ENCODE measurements around the gene NFIC. TPM values are rescaled to one million over a fixed set of nuclear protein-coding genes. Genes with fewer than 3 reads are reported as not detected.
"Not testable (repeated sequence)": the region's sequence is repeated elsewhere in the genome, so short reads cannot be mapped to it uniquely, and the experiment has no call there.

NFIC gene
- total RNA-seq, 2 experiments from 2014 or later = 1.5 to 1.7 TPM

DNA sequence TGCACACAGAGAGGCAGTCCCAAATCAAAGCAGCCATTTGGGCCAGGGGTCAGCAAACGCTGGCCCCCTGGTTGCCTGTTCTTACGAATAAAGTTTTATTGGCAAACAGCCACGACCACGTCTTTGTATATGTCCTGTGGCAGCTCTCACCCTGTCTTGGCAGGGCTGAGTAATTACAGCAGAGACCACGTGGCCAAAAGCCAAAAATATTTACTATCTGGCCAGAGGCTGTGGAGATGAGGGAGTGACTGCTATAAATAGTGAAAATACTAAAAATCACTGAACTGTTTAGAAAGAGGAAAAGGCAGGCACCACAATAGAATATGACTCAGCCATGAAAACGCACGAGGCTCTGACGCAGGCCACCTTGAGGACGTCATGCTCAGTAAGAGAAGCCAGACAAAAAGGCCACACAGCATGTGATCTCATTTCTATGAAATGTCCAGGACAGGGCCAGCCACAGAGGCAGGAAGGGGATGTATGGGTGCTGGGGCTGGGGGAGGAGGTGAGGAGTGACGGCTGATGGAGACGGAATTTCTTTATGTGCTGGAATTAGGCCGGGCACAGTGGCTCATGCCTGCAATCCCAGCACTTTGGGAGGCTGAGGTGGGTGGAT, 84.5 kb downstream of the NFIC start:
- Histone ChIP-seq H3K4me2 (ENCODE audit: low read length) (no peak overlapping the region), H4K20me1 (ENCODE audit: insufficient read depth, low read length) (no peaks in the 10 kb centered on the region), H3K27ac (ENCODE audit: low read depth, low read length, poor library complexity, severe bottlenecking) (no peak overlapping the region), H3K79me2 (ENCODE audit: insufficient read depth, low read depth, low read length) (no peaks in the 10 kb centered on the region), H3K9me2 (ENCODE audit: insufficient read depth, low read length) (no peaks in the 10 kb centered on the region), H2AFZ (ENCODE audit: low read length) (no peak overlapping the region), H3K36me3 (ENCODE audit: insufficient read depth, low read length) (no peaks in the 10 kb centered on the region), H3K4me3 (ENCODE audit: low read depth, low read length, poor library complexity, severe bottlenecking) (no peak overlapping the region), H3K9me3 (ENCODE audit: low read length) (no peaks in the 10 kb centered on the region), H3K4me1 (ENCODE audit: insufficient read depth, low read length, poor library complexity, severe bottlenecking) (no peaks in the 10 kb centered on the region)
- intact Hi-C loops (cut with micrococcal nuclease; ENCODE audit: unreplicated experiment) = no loop called here
- CTCF ChIA-PET (ENCODE audit: unreplicated experiment) = no interaction called here
- TF ChIP-seq, protein P1, sequence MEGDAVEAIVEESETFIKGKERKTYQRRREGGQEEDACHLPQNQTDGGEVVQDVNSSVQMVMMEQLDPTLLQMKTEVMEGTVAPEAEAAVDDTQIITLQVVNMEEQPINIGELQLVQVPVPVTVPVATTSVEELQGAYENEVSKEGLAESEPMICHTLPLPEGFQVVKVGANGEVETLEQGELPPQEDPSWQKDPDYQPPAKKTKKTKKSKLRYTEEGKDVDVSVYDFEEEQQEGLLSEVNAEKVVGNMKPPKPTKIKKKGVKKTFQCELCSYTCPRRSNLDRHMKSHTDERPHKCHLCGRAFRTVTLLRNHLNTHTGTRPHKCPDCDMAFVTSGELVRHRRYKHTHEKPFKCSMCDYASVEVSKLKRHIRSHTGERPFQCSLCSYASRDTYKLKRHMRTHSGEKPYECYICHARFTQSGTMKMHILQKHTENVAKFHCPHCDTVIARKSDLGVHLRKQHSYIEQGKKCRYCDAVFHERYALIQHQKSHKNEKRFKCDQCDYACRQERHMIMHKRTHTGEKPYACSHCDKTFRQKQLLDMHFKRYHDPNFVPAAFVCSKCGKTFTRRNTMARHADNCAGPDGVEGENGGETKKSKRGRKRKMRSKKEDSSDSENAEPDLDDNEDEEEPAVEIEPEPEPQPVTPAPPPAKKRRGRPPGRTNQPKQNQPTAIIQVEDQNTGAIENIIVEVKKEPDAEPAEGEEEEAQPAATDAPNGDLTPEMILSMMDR (conservative IDR thresholded peaks at IDR 0.05; ENCODE audit: low read length) = no peak
- no peak for TF ChIP-seq EZH2phosphoT487 (IDR thresholded peaks at IDR 0.05; ENCODE audit: borderline replicate concordance, low read depth, low read length)
- no TSS peak for BruUV-seq (replicated peaks)
- POLR2A ChIA-PET = no interaction called here
- no peak for DNase-seq (ENCODE audit: low spot score)

DNA sequence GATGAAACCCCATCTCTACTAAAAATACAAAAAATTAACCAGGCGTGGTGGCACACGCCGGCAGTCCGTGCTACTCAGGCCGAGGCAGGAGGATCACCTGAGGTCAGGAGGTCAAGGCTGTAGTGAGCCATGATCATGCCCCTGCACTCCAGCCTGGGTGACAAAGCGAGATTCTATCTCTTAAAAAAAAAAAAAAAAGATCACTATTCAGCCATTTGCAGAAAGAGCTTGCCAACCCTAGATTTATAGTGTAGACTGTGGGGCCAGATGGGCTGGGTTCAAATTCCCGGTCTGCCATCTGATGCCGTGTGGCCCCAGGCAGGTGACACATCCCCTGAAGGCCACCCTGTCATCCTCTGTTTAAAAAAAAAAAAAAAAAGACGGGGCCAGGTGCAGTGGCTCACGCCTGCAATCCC, 85.1 kb downstream of the NFIC start:
- ChIA-PET POLR2A (interaction anchor here (0.7 kb wide), 1 partner anchor 180 kb away, joined by 3 read pairs; no protein-coding TSS in a partner anchor), CTCF (ENCODE audit: unreplicated experiment) (no interaction called here)
- no peaks in the 10 kb centered on the region for H3K79me2 ChIP-seq (ENCODE audit: insufficient read depth, low read depth, low read length)
- no peak overlapping the region for H3K4me3 ChIP-seq (ENCODE audit: low read depth, low read length, poor library complexity, severe bottlenecking)
- intact Hi-C loops (cut with micrococcal nuclease; ENCODE audit: unreplicated experiment) = no loop called here
- TF ChIP-seq EZH2phosphoT487 (IDR thresholded peaks at IDR 0.05; ENCODE audit: borderline replicate concordance, low read depth, low read length) = no peak
- TF ChIP-seq, protein P1 (conservative IDR thresholded peaks at IDR 0.05; ENCODE audit: low read length) = no peak
- no peak overlapping the region for H2AFZ ChIP-seq (ENCODE audit: low read length)
- no peaks in the 10 kb centered on the region for H4K20me1 ChIP-seq (ENCODE audit: insufficient read depth, low read length)
- H3K36me3 ChIP-seq (ENCODE audit: insufficient read depth, low read length) = no peaks in the 10 kb centered on the region
- BruUV-seq (replicated peaks) = no TSS peak
- H3K4me1 ChIP-seq (ENCODE audit: insufficient read depth, low read length, poor library complexity, severe bottlenecking) = no peaks in the 10 kb centered on the region
- no peak for DNase-seq (ENCODE audit: low spot score)
- no peak overlapping the region for H3K27ac ChIP-seq (ENCODE audit: low read depth, low read length, poor library complexity, severe bottlenecking)
- H3K4me2 ChIP-seq (ENCODE audit: low read length) = no peak overlapping the region
- H3K9me2 ChIP-seq (ENCODE audit: insufficient read depth, low read length) = no peaks in the 10 kb centered on the region
- no peaks in the 10 kb centered on the region for H3K9me3 ChIP-seq (ENCODE audit: low read length)

DNA sequence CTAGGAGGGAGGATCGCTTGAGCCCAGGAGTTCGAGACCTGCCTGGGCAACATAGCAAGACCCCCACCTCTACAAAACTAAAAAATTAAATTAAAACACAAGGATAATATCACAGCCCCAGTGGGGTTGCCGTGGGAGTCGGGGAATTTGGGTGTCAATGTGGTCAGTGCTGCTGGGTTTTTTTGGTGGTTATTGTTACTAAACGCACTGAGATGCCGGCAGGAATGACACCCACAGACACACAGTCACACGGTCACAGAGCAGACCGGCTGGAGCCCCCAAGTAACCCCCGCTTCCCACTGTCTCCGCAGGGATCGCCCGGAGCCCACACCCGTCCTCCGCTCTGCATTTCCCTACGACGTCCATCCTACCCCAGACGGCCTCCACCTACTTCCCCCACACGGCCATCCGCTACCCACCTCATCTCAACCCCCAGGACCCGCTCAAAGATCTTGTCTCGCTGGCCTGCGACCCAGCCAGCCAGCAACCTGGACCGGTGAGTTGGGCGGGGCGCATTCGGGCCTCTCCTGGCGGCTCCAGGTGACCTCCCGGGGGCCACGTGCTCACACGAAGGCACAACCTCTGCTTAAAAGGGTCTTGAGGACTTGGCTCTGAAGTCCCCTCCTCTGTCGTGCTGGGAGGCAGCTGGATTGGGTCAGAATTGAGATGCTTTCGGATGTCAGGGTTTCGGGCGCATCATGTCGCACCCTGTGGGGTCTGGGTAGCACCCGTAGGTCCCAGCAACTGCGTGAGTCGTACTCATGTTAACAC, 86.0 kb downstream of the NFIC start:
- ChIA-PET CTCF (ENCODE audit: unreplicated experiment) (no interaction called here), POLR2A (no interaction called here)
- H3K9me3 ChIP-seq (ENCODE audit: low read length) = no peaks in the 10 kb centered on the region
- no peak overlapping the region for H3K27ac ChIP-seq (ENCODE audit: low read depth, low read length, poor library complexity, severe bottlenecking)
- no peaks in the 10 kb centered on the region for H3K79me2 ChIP-seq (ENCODE audit: insufficient read depth, low read depth, low read length)
- no peaks in the 10 kb centered on the region for H3K9me2 ChIP-seq (ENCODE audit: insufficient read depth, low read length)
- H4K20me1 ChIP-seq (ENCODE audit: insufficient read depth, low read length) = no peaks in the 10 kb centered on the region
- H3K4me1 ChIP-seq (ENCODE audit: insufficient read depth, low read length, poor library complexity, severe bottlenecking) = no peaks in the 10 kb centered on the region
- H3K4me3 ChIP-seq (ENCODE audit: low read depth, low read length, poor library complexity, severe bottlenecking) = no peak overlapping the region
- no peak overlapping the region for H2AFZ ChIP-seq (ENCODE audit: low read length)
- no TSS peak for BruUV-seq (replicated peaks)
- H3K4me2 ChIP-seq (ENCODE audit: low read length) = no peak overlapping the region
- no peak for DNase-seq (ENCODE audit: low spot score)
- intact Hi-C loops (cut with micrococcal nuclease; ENCODE audit: unreplicated experiment) = no loop called here
- H3K36me3 ChIP-seq (ENCODE audit: insufficient read depth, low read length) = no peaks in the 10 kb centered on the region
- TF ChIP-seq, protein P1 (conservative IDR thresholded peaks at IDR 0.05; ENCODE audit: low read length) = no peak
- TF ChIP-seq EZH2phosphoT487 (IDR thresholded peaks at IDR 0.05; ENCODE audit: borderline replicate concordance, low read depth, low read length) = no peak

DNA sequence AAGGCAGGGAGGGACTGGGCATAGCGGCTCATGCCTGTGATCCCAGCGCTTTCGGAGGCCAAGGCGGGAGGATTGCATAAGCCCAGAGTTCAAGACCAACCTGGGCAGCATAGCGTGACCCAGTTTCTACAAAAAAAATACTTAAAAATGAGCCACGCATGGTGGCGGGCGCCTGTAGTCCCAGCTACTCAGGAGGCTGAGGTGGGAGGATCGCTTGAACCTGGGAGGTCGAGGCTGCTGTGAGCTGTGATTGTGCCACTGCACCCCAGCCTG, 86.5 kb downstream of the NFIC start:
- BruUV-seq (replicated peaks); DNase-seq (ENCODE audit: low spot score); H3K4me2 ChIP-seq (ENCODE audit: low read length); H3K79me2 ChIP-seq (ENCODE audit: insufficient read depth, low read depth, low read length); H2AFZ ChIP-seq (ENCODE audit: low read length); H3K9me3 ChIP-seq (ENCODE audit: low read length); H3K36me3 ChIP-seq (ENCODE audit: insufficient read depth, low read length); intact Hi-C loops (cut with micrococcal nuclease; ENCODE audit: unreplicated experiment); H3K4me3 ChIP-seq (ENCODE audit: low read depth, low read length, poor library complexity, severe bottlenecking); H4K20me1 ChIP-seq (ENCODE audit: insufficient read depth, low read length); H3K9me2 ChIP-seq (ENCODE audit: insufficient read depth, low read length); H3K4me1 ChIP-seq (ENCODE audit: insufficient read depth, low read length, poor library complexity, severe bottlenecking); CTCF ChIA-PET (ENCODE audit: unreplicated experiment); POLR2A ChIA-PET; H3K27ac ChIP-seq (ENCODE audit: low read depth, low read length, poor library complexity, severe bottlenecking): not testable (repeated sequence)
